ENCODE data around the gene CAMTA1. TPM values are rescaled to one million over a fixed set of nuclear protein-coding genes. Genes with fewer than 3 reads are reported as not detected.

The CAMTA1 gene
- polyA plus RNA-seq, 1 experiment = 64.9 TPM

- TF ChIP-seq CTCF (IDR thresholded peaks at IDR 0.05; ENCODE audit: low read depth, low read length) = no peak
- Histone ChIP-seq H3K9me3 (ENCODE audit: control insufficient read depth, insufficient read depth, low read length) (no peaks in the 10 kb centered on the region; the same call in 1 of the 2 replicates), H3K27me3 (ENCODE audit: control insufficient read depth, insufficient read depth, low read length) (peaks cover 5% of the 10 kb centered on the region), H3K27ac (ENCODE audit: low read depth, low read length) (no peak overlapping the region), H3K4me3 (ENCODE audit: low read depth, low read length) (no peak overlapping the region)
- ChIA-PET CTCF (interaction anchor here (0.6 kb wide), 1 partner anchor 40 kb away, joined by 3 read pairs; no protein-coding TSS in a partner anchor), POLR2A (no interaction called here)
- DNase-seq (ENCODE audit: low read depth, low spot score) = no peak
Observed at GRCh38 chr1:7607097-7607496, 821.8 kb downstream of the CAMTA1 start.

GRCh38 chr1:7608628-7609305 is 823.5 kb downstream of the CAMTA1 start:
- H3K27ac ChIP-seq (ENCODE audit: low read depth, low read length) = no peak overlapping the region
- no peak for TF ChIP-seq CTCF (IDR thresholded peaks at IDR 0.05; ENCODE audit: low read depth, low read length)
- ChIA-PET POLR2A (no interaction called here), CTCF (no interaction called here)
- no peak overlapping the region for H3K4me3 ChIP-seq (ENCODE audit: low read depth, low read length)
- H3K9me3 ChIP-seq (ENCODE audit: control insufficient read depth, insufficient read depth, low read length) = no peaks in the 10 kb centered on the region; the same call in 1 of the 2 replicates
- DNase-seq (ENCODE audit: low read depth, low spot score) = no peak
- peaks cover 7% of the 10 kb centered on the region for H3K27me3 ChIP-seq (ENCODE audit: control insufficient read depth, insufficient read depth, low read length)

GRCh38 chr1:7609311-7609994 is 824.2 kb downstream of the CAMTA1 start:
- no peak for DNase-seq (ENCODE audit: low read depth, low spot score)
- H3K4me3 ChIP-seq (ENCODE audit: low read depth, low read length) = no peak overlapping the region
- H3K27ac ChIP-seq (ENCODE audit: low read depth, low read length) = no peak overlapping the region
- peaks cover 7% of the 10 kb centered on the region for H3K27me3 ChIP-seq (ENCODE audit: control insufficient read depth, insufficient read depth, low read length)
- H3K9me3 ChIP-seq (ENCODE audit: control insufficient read depth, insufficient read depth, low read length) = no peaks in the 10 kb centered on the region; the same call in 1 of the 2 replicates
- TF ChIP-seq CTCF (IDR thresholded peaks at IDR 0.05; ENCODE audit: low read depth, low read length) = no peak
- ChIA-PET POLR2A (no interaction called here), CTCF (no interaction called here)

- ChIA-PET CTCF (no interaction called here), POLR2A (no interaction called here)
- TF ChIP-seq CTCF (IDR thresholded peaks at IDR 0.05; ENCODE audit: low read depth, low read length) = no peak
- peaks cover 11% of the 10 kb centered on the region for H3K27me3 ChIP-seq (ENCODE audit: control insufficient read depth, insufficient read depth, low read length)
- no peak overlapping the region for H3K27ac ChIP-seq (ENCODE audit: low read depth, low read length)
- no peaks in the 10 kb centered on the region; the same call in 1 of the 2 replicates for H3K9me3 ChIP-seq (ENCODE audit: control insufficient read depth, insufficient read depth, low read length)
- no peak overlapping the region for H3K4me3 ChIP-seq (ENCODE audit: low read depth, low read length)
- DNase-seq (ENCODE audit: low read depth, low spot score) = no peak
Observed at GRCh38 chr1:7610106-7610731, 825.0 kb downstream of the CAMTA1 start.

- Histone ChIP-seq H3K9me3 (ENCODE audit: control insufficient read depth, insufficient read depth, low read length) (no peaks in the 10 kb centered on the region; the same call in 1 of the 2 replicates), H3K4me3 (ENCODE audit: low read depth, low read length) (no peak overlapping the region), H3K27me3 (ENCODE audit: control insufficient read depth, insufficient read depth, low read length) (peaks cover 8% of the 10 kb centered on the region), H3K27ac (ENCODE audit: low read depth, low read length) (no peak overlapping the region)
- ChIA-PET CTCF (no interaction called here), POLR2A (no interaction called here)
- no peak for TF ChIP-seq CTCF (IDR thresholded peaks at IDR 0.05; ENCODE audit: low read depth, low read length)
- no peak for DNase-seq (ENCODE audit: low read depth, low spot score)
Observed at GRCh38 chr1:7610936-7611335, 825.7 kb downstream of the CAMTA1 start.
